Activated CD8-positive, alpha-beta T cell treated with anti-CD3 and anti-CD28 coated beads for 36 hours (primary cell): ENCODE data around the gene SEPTIN3. TPM values are rescaled to one million over a fixed set of nuclear protein-coding genes. Genes with fewer than 3 reads are reported as not detected.

Experiments
- ATAC-seq: fragments of 200-7000 bp; cut with Tn5 transposase; one replicate; pipeline ENCODE4 v1.10.0; 2021; ENCODE audit warnings: mild to moderate bottlenecking, moderate library complexity
- CTCF ChIA-PET: fragments of 350-600 bp; sonication (Branson Sonifier 250); formaldehyde crosslinking; loops from one replicate; lab custom pipeline; 2021; ENCODE audit warnings: antibody characterized with exemption; lab: Charles Lee
- POLR2A ChIA-PET: fragments of 350-600 bp; sonication (Branson Sonifier 250); formaldehyde crosslinking; loops from one replicate; lab custom pipeline; 2021; ENCODE audit warnings: antibody characterized with exemption; lab: Charles Lee
- DNase-seq: peaks from one replicate; pipeline ENCODE4 v3.0.0-alpha.2; 2020
- H3K27ac Mint-ChIP-seq: one replicate; pipeline ENCODE4 v1.8.0; 2021; ENCODE audit warnings: mild to moderate bottlenecking, mixed read lengths
- H3K27me3 Mint-ChIP-seq: one replicate; pipeline ENCODE4 v1.8.0; 2021; ENCODE audit warnings: mixed read lengths
- H3K36me3 Mint-ChIP-seq: one replicate; pipeline ENCODE4 v1.8.0; 2021; ENCODE audit warnings: low read depth, mixed read lengths
- H3K4me1 Mint-ChIP-seq: one replicate; pipeline ENCODE4 v1.8.0; 2021; ENCODE audit warnings: low read depth, mixed read lengths
- H3K4me3 Mint-ChIP-seq: one replicate; pipeline ENCODE4 v1.8.0; 2021; ENCODE audit warnings: mild to moderate bottlenecking, moderate library complexity, mixed read lengths
- H3K9me3 Mint-ChIP-seq: one replicate; pipeline ENCODE4 v1.8.0; 2021; ENCODE audit warnings: mixed read lengths
- CTCF ChIP-seq: fragments of 200-600 bp; IDR thresholded peaks from one replicate; pipeline ENCODE4 v1.8.0; 2022; ENCODE audit warnings: antibody characterized with exemption, mild to moderate bottlenecking
- intact Hi-C: fragments of 100-400 bp; cut with micrococcal nuclease; formaldehyde crosslinking; loops from one replicate; pipeline ENCODE4 v1.10.0; 2022
- total RNA-seq, 2 experiments: library from RNA; stranded (reverse); gene quantifications; one replicate each; pipeline ENCODE4 v1.2.3, GENCODE V29; 2021

SEPTIN3 gene
- total RNA-seq, 2 experiments from 2014 or later, result 0.20 to 0.36 TPM

- TF ChIP-seq CTCF, result no peak
- Mint-ChIP-seq H3K4me1 (peaks cover 27% of the 10 kb centered on the region), H3K4me3 (no peak overlapping the region), H3K9me3 (no peaks in the 10 kb centered on the region), H3K27ac (no peak overlapping the region), H3K36me3 (no peaks in the 10 kb centered on the region), H3K27me3 (peaks cover 2% of the 10 kb centered on the region)
- intact Hi-C loops, result no loop called here
- ChIA-PET CTCF (interaction anchor here (1.4 to 5.6 kb wide), 3 partner anchors 15 to 227 kb away, joined by 7 to 62 read pairs (median 21); no protein-coding TSS in a partner anchor), POLR2A (interaction anchor here (0.6 to 11.9 kb wide), 6 partner anchors 9 to 691 kb away, joined by 3 to 134 read pairs (median 4); partner anchors contain the start of genes POLDIP3 and SHISA8)
- ATAC-seq (no peak), DNase-seq (no peak)
Measured at GRCh38 chr22:41923595-41924276, 45.5 kb upstream of the SEPTIN3 start.

GRCh38 chr22:41925783-41926460 lies 43.3 kb upstream of the SEPTIN3 start:
- H3K27ac Mint-ChIP-seq, result no peak overlapping the region
- intact Hi-C loops, result no loop called here
- H3K4me3 Mint-ChIP-seq, result peak overlapping the region; percentile 64

GRCh38 chr22:41927813-41928212 lies 41.4 kb upstream of the SEPTIN3 start:
- no peak for DNase-seq
- H3K27ac Mint-ChIP-seq, result no peak overlapping the region
- intact Hi-C loops, result no loop called here
- no peaks in the 10 kb centered on the region for H3K9me3 Mint-ChIP-seq
- POLR2A ChIA-PET, result interaction anchor here (0.6 to 11.9 kb wide), 8 partner anchors 10 to 413 kb away, joined by 3 to 134 read pairs (median 4); partner anchors contain the start of gene CENPM
- CTCF ChIA-PET, result interaction anchor here (2.5 to 5.6 kb wide), 3 partner anchors 11 to 231 kb away, joined by 9 to 62 read pairs (median 21); no protein-coding TSS in a partner anchor
- TF ChIP-seq CTCF, result no peak
- H3K4me3 Mint-ChIP-seq, result no peak overlapping the region
- H3K27me3 Mint-ChIP-seq, result peaks cover 2% of the 10 kb centered on the region
- ATAC-seq, result no peak
- peaks cover 27% of the 10 kb centered on the region for H3K4me1 Mint-ChIP-seq
- H3K36me3 Mint-ChIP-seq, result no peaks in the 10 kb centered on the region

More at GRCh38 chr22:41925783-41926460, 43.3 kb upstream of the SEPTIN3 start:
- ATAC-seq, result peak; percentile 89
- Mint-ChIP-seq H3K36me3 (no peaks in the 10 kb centered on the region), H3K27me3 (peaks cover 2% of the 10 kb centered on the region), H3K4me1 (peaks cover 27% of the 10 kb centered on the region), H3K9me3 (no peaks in the 10 kb centered on the region)
- peak; percentile 86 for DNase-seq
- TF ChIP-seq CTCF, result peak; percentile 83
- ChIA-PET POLR2A (interaction anchor here (0.8 to 11.9 kb wide), 18 partner anchors 10 to 165 kb away, joined by 3 to 134 read pairs (median 4); partner anchors contain the start of genes CENPM, NDUFA6 and SHISA8), CTCF (interaction anchor here (0.9 to 5.6 kb wide), 28 partner anchors 8 to 519 kb away, joined by 3 to 62 read pairs (median 4); partner anchors contain the start of genes CCDC134, CENPM and SREBF2)

GRCh38 chr22:41928593-41929417 lies 40.4 kb upstream of the SEPTIN3 start:
- ChIA-PET CTCF (interaction anchor here (5.6 kb wide), 1 partner anchor 10 kb away, joined by 62 read pairs; no protein-coding TSS in a partner anchor), POLR2A (interaction anchor here (0.7 to 11.9 kb wide), 7 partner anchors 9 to 231 kb away, joined by 3 to 134 read pairs (median 3); partner anchors contain the start of gene CENPM)
- Mint-ChIP-seq H3K36me3 (no peaks in the 10 kb centered on the region), H3K27ac (no peak overlapping the region), H3K4me3 (no peak overlapping the region), H3K27me3 (peaks cover 2% of the 10 kb centered on the region), H3K9me3 (no peaks in the 10 kb centered on the region), H3K4me1 (peaks cover 27% of the 10 kb centered on the region)
- DNase-seq, result no peak
- no peak for ATAC-seq
- no peak for TF ChIP-seq CTCF
- intact Hi-C loops, result no loop called here
